HepG2 (cell line): ENCODE data around the gene ZNF511. TPM values are rescaled to one million over a fixed set of nuclear protein-coding genes. Genes with fewer than 3 reads are reported as not detected.

ENCODE experiments used
- GABPB1 ChIP-seq: IDR thresholded peaks from 2 replicates; pipeline ENCODE4 v1.6.1; 2016; ENCODE audit warnings: mild to moderate bottlenecking, missing genetic modification reagents, moderate library complexity, missing compliant biosample characterization
- HNF4A ChIP-seq: sonication (generic); formaldehyde crosslinking; IDR thresholded peaks from 2 replicates; pipeline ENCODE4 v1.4.0; 2020; ENCODE audit warnings: missing genetic modification reagents
- HOXA5 ChIP-seq: sonication (generic); formaldehyde crosslinking; IDR thresholded peaks from 2 replicates; pipeline ENCODE4 v1.4.0; 2020; ENCODE audit warnings: missing genetic modification reagents
- KLF16 ChIP-seq, 2 experiments: sonication (generic) in 1 of 2; formaldehyde crosslinking in 1 of 2; IDR thresholded peaks; 2 replicates each; pipeline versions ENCODE4 v1.6.1 to v1.8.0; 2016 to 2023; ENCODE audit warnings: missing genetic modification reagents in 2 of 2, missing compliant biosample characterization in 1 of 2
- MZF1 ChIP-seq: sonication (generic); formaldehyde crosslinking; IDR thresholded peaks from 2 replicates; pipeline ENCODE4 v1.8.1; 2023; ENCODE audit warnings: mild to moderate bottlenecking, missing genetic modification reagents, borderline replicate concordance
- POLR2A ChIP-seq, 2 experiments: IDR thresholded peaks; 2 replicates each; pipeline ENCODE4 v1.6.1; 2011; ENCODE audit warnings: low read depth in 2 of 2, low read length in 2 of 2, mild to moderate bottlenecking in 1 of 2, moderate library complexity in 1 of 2; ENCODE audit not compliant: insufficient read depth in 1 of 2
- REXO4 ChIP-seq: sonication (generic); formaldehyde crosslinking; IDR thresholded peaks from 2 replicates; pipeline ENCODE4 v1.8.0; 2022; ENCODE audit warnings: missing genetic modification reagents, mild to moderate bottlenecking, borderline replicate concordance
- SOX6 ChIP-seq, 2 experiments: fragments of 450-650 bp in 1 of 2; sonication (generic) in 1 of 2; formaldehyde crosslinking in 1 of 2; IDR thresholded peaks; 2 replicates each; pipeline versions ENCODE4 v1.4.0 to v1.6.1; 2017 to 2020; ENCODE audit warnings: antibody characterized with exemption in 1 of 2, mild to moderate bottlenecking in 1 of 2, missing genetic modification reagents in 1 of 2
- TBP ChIP-seq: sonication (generic); formaldehyde crosslinking; IDR thresholded peaks from 2 replicates; pipeline ENCODE4 v1.5.0; 2020; ENCODE audit warnings: missing genetic modification reagents
- ZBTB4 ChIP-seq: sonication (generic); formaldehyde crosslinking; IDR thresholded peaks from 2 replicates; pipeline ENCODE4 v1.4.0; 2020; ENCODE audit warnings: missing genetic modification reagents, mild to moderate bottlenecking, borderline replicate concordance
- ZBTB40 ChIP-seq, 2 experiments: fragments of 450-650 bp in 1 of 2; sonication (generic) in 1 of 2; formaldehyde crosslinking in 1 of 2; IDR thresholded peaks; 2 replicates each; pipeline versions ENCODE4 v1.6.1 to v1.8.0; 2016 to 2022; ENCODE audit warnings: antibody characterized with exemption in 1 of 2, mild to moderate bottlenecking in 1 of 2, missing genetic modification reagents in 1 of 2
- ZNF263 ChIP-seq: sonication (generic); formaldehyde crosslinking; IDR thresholded peaks from 2 replicates; pipeline ENCODE4 v1.4.0; 2020; ENCODE audit warnings: missing genetic modification reagents
- ZNF672 ChIP-seq: sonication (generic); formaldehyde crosslinking; IDR thresholded peaks from 2 replicates; pipeline ENCODE4 v1.8.1; 2022; ENCODE audit warnings: missing genetic modification reagents
- ZUFSP ChIP-seq: sonication (generic); formaldehyde crosslinking; IDR thresholded peaks from 2 replicates; pipeline ENCODE4 v1.9.0; 2021; ENCODE audit warnings: missing genetic modification reagents, mild to moderate bottlenecking, borderline replicate concordance
- polyA plus RNA-seq, 8 experiments: library from polyadenylated mRNA; depleted of rRNA in 3 of 8; stranded (reverse) in 7 of 8; unstranded in 1 of 8; fragments of >200 nt; fragmentation: Illumina TruSeq in 4 of 8; extraction: Trizol in 4 of 8; gene quantifications; 2 replicates each; pipeline versions ENCODE4 v1.2.1 to v1.2.3, GENCODE V29; 2011 to 2016; ENCODE audit warnings: low read depth in 4 of 8, missing spikeins in 1 of 8, mixed read lengths in 1 of 8; ENCODE audit not compliant: insufficient read depth in 1 of 8
- total RNA-seq, 5 experiments: library from RNA; depleted of rRNA; stranded (reverse); fragments of >200 nt; fragmentation: Illumina TruSeq; extraction: Trizol; gene quantifications; 2 replicates each; pipeline ENCODE4 v1.2.3, GENCODE V29; 2016; ENCODE audit warnings: low read depth in 1 of 5

ZNF511 gene
- total and polyA plus RNA-seq, 2 of the 13 experiments (the other 11 are each of a cell fraction or from before 2014, with no cell fraction given) = 35.6 to 66.4 TPM

GRCh38 chr10:133356549-133357284 is 48.0 kb downstream of the ZNF511 start (continued):
- no peak for TF ChIP-seq ZBTB40 (IDR thresholded peaks at IDR 0.05)
- 0 out of 2 replicates have a peak, but pooled peaks have one; percentile 7 for TF ChIP-seq ZBTB40 (CRISPR knock-in tag; IDR thresholded peaks at IDR 0.05)
- TF ChIP-seq ZBTB4 = no peak
- no peak for TF ChIP-seq ZNF263 (CRISPR knock-in tag)
- no peak for TF ChIP-seq REXO4 (CRISPR knock-in tag)
- no peak for TF ChIP-seq HOXA5 (CRISPR knock-in tag)
- no peak for TF ChIP-seq ZUFSP
- TF ChIP-seq MZF1 = no peak
- TF ChIP-seq GABPB1 (CRISPR knock-in tag) = no peak
- no peak for TF ChIP-seq SOX6 (IDR thresholded peaks at IDR 0.05)
- peak; percentile 24; the same call in 1 of the 2 replicates for TF ChIP-seq SOX6 (CRISPR knock-in tag; IDR thresholded peaks at IDR 0.05)
- TF ChIP-seq HNF4A (CRISPR knock-in tag) = no peak
- TF ChIP-seq ZNF672 = no peak
- 0 out of 4 replicates have a peak, but pooled peaks of 1 of the 2 experiments have one; percentile 1 for TF ChIP-seq POLR2A (IDR thresholded peaks at IDR 0.05; ENCODE audit: insufficient read depth in 1 of 2, low read depth in 2 of 2, low read length in 2 of 2)
- TF ChIP-seq KLF16 (CRISPR knock-in tag; IDR thresholded peaks at IDR 0.05) = 0 out of 4 replicates have a peak, but pooled peaks of 1 of the 2 experiments have one; percentile 47
- TF ChIP-seq TBP (CRISPR knock-in tag) = no peak
